ENCODE data around the gene LRRN2.
"Not testable (repeated sequence)": the region's sequence is repeated elsewhere in the genome, so short reads cannot be mapped to it uniquely, and the experiment has no call there.

LRRN2 gene

GRCh38 chr1:204629459-204629858 lies 56.1 kb downstream of the LRRN2 start:
- not testable (repeated sequence) for DNase-seq (ENCODE audit: low read depth)

- no peak for DNase-seq (ENCODE audit: low read depth)
Measured at GRCh38 chr1:204628868-204629267, 56.7 kb downstream of the LRRN2 start.

- DNase-seq (ENCODE audit: low read depth) = no peak
Measured at GRCh38 chr1:204627436-204627835, 58.1 kb downstream of the LRRN2 start.

GRCh38 chr1:204626381-204626780 lies 59.2 kb downstream of the LRRN2 start:
- DNase-seq (ENCODE audit: low read depth) = no peak

- no peak for DNase-seq (ENCODE audit: low read depth)
Measured at GRCh38 chr1:204624631-204625216, 60.8 kb downstream of the LRRN2 start.

GRCh38 chr1:204623894-204624361 lies 61.6 kb downstream of the LRRN2 start:
- peak; percentile 0 for DNase-seq (ENCODE audit: low read depth)

GRCh38 chr1:204623365-204623893 lies 62.1 kb downstream of the LRRN2 start:
- no peak for DNase-seq (ENCODE audit: low read depth)

- DNase-seq (ENCODE audit: low read depth) = no peak
Measured at GRCh38 chr1:204621996-204622395, 63.5 kb downstream of the LRRN2 start.

- no peak for DNase-seq (ENCODE audit: low read depth)
Measured at GRCh38 chr1:204621396-204621795, 64.1 kb downstream of the LRRN2 start.

GRCh38 chr1:204619721-204620120 lies 65.8 kb downstream of the LRRN2 start:
- DNase-seq (ENCODE audit: low read depth) = no peak

GRCh38 chr1:204618148-204618760 lies 67.3 kb downstream of the LRRN2 start:
- DNase-seq (ENCODE audit: low read depth) = no peak

GRCh38 chr1:204617256-204618147 lies 68.0 kb downstream of the LRRN2 start:
- no peak for DNase-seq (ENCODE audit: low read depth)

- DNase-seq (ENCODE audit: low read depth) = no peak
Measured at GRCh38 chr1:204616641-204617040, 68.9 kb downstream of the LRRN2 start.

GRCh38 chr1:204615881-204616280 lies 69.7 kb downstream of the LRRN2 start:
- no peak for DNase-seq (ENCODE audit: low read depth)

GRCh38 chr1:204613636-204614035 lies 71.9 kb downstream of the LRRN2 start:
- DNase-seq (ENCODE audit: low read depth) = no peak

- DNase-seq (ENCODE audit: low read depth) = no peak
Measured at GRCh38 chr1:204612326-204612725, 73.2 kb downstream of the LRRN2 start.

GRCh38 chr1:204611036-204611435 lies 74.5 kb downstream of the LRRN2 start:
- DNase-seq (ENCODE audit: low read depth) = no peak

- DNase-seq (ENCODE audit: low read depth) = no peak
Measured at GRCh38 chr1:204607910-204608309, 77.6 kb downstream of the LRRN2 start.

- no peak for DNase-seq (ENCODE audit: low read depth)
Measured at GRCh38 chr1:204605791-204606190, 79.7 kb downstream of the LRRN2 start.

GRCh38 chr1:204602871-204603542 lies 82.5 kb downstream of the LRRN2 start:
- DNase-seq (ENCODE audit: low read depth) = no peak

- no peak for DNase-seq (ENCODE audit: low read depth)
Measured at GRCh38 chr1:204602111-204602579, 83.4 kb downstream of the LRRN2 start.

GRCh38 chr1:204600968-204601367 lies 84.6 kb downstream of the LRRN2 start:
- no peak for DNase-seq (ENCODE audit: low read depth)

Data from stimulated activated CD8-positive, alpha-beta memory T cell treated with anti-CD3 and anti-CD28 coated beads, Interleukin-4, amount 100 ng/mL, for 24 hours (primary cell).